ENCODE measurements around the gene MYL3.
"Not testable (repeated sequence)": the region's sequence is repeated elsewhere in the genome, so short reads cannot be mapped to it uniquely, and the experiment has no call there.

Gene MYL3

DNA sequence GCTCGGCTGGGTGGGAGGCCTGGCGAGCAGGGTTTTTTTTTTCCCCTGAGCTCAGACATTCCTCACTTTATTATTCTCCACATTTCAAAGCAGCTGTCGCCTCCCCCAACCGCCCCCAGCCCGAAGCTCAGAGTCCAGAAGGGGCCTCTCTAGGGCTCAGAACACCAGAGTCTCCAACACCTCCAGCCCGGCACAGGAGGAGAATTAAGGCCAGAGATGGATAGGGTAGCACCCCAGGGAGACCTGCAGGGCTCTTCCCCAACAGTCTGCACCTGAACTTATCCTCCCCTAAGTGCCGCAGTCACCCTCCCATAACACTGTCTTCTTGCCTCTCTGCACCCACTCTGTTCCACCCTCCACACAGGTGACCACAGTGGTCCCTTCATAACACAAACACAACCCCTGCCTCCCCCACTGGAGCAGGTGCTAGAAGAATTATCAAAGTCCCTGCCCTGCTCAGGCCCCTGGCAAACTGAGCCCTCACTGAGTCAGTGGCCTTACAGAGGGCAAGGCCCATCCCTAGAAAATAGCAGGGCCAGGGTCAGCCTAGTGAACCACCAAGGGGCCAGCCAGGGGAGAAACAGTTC is 14.1 kb downstream of the MYL3 start:
- DNase-seq: no peak

DNA sequence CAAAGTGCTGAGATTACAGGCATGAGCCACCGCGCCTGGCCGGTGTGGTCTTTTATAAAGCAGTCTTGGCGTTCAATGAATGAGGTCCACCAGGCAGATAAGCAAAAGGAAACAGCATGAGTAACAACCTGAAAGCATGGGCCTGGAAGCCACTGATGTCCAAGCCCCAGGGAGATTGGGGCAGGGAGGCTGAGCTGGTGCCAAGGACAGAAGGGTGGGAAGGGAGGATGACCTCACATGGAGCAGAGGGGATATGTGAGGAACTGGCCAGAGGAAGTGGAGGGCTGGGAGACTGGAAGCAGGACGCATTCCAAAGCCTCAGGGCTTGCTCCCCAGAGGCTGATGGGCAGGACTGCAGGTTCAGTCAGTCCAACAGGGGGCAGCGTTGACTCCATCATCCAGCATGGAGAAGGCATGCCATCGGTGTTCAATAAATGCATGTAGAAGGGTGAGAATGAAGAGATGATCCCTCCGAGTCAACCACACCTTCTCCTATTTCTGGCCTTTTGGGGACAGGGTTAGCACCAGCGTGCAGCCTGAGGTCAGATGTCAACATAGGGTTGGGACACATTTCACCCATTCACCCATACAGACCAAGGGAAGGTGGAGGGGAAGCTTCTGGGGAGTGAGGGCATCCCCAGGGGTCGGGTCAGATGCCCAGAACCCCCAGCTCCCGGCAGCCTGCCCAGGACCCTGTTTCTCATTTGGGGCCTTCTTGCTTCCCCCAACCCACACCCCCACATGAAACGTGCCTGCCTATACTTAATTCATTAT is 14.8 kb downstream of the MYL3 start:
- peak; percentile 40 for DNase-seq

- DNase-seq: no peak
Observed at GRCh38 chr3:46847744-46848143, 15.5 kb downstream of the MYL3 start.

GRCh38 chr3:46846624-46847542 is 16.4 kb downstream of the MYL3 start:
- no peak for DNase-seq

- DNase-seq: peak; percentile 88
Observed at GRCh38 chr3:46845860-46846623, 17.2 kb downstream of the MYL3 start.

DNA sequence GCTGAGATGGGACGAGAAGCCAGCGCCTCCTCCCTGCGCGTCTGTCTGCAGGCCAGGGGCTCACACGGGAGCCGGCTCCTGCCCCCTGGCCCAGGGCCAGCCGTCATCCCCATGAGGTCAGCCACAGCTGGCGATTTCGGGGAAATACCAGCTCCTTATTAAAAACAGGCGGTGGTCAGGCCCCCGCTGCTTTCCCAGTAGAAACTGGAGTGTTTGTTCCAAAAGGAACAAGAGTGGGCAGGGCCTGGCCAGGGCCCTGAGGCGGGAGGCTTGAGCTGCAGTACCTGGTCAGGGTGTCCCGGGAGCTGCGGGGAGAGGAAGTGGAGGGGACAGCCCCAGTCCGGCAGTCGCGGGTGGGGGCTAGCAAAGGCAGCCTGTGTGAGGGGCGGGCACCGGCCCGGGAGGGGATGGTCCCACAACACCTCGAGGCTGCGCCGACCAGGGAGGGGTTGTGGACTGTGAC is 17.8 kb downstream of the MYL3 start:
- peak; percentile 86 for DNase-seq

DNA sequence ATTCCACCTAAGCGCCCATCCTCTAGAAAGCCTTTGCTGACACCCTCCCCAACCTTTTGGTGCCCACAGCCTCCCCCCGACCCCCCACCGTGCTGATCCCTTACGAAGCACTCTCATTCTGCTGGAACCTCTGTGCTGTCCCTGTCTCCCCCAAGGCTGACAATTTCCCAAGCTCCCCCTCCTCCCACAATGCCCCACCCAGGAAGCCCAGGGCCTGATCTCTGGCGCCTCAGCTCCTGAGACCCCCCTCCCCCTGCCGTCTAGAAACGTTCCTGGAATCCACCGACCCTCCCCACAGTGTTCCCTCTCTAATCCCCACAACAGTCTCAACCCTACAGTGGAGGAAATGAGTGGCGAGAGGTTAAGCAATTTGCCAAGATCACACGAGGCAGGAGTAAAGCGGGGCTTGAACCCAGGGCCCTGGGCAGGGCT is 18.3 kb downstream of the MYL3 start:
- no peak for DNase-seq

DNA sequence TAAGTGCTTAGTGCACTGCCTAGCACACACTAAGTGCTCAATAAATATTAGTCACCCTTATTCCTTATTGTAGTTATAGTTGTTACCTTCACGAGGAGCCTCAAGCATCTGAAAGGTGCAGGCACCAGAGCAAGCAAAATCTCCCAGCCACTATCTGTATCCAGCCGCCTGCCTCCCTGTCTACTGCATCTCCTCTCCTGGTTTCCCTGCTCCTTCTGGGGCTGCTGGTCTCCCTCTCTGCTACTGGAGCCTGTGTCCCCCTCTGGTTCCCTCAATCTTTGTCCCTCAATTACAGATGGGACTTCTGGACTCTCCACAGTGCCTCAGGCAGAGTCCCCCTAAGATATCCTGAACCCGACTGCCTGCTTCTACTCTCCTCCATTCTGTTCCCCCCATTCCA is 18.8 kb downstream of the MYL3 start:
- DNase-seq: no peak

GRCh38 chr3:46843508-46843907 is 19.7 kb downstream of the MYL3 start:
- DNase-seq: no peak

DNA sequence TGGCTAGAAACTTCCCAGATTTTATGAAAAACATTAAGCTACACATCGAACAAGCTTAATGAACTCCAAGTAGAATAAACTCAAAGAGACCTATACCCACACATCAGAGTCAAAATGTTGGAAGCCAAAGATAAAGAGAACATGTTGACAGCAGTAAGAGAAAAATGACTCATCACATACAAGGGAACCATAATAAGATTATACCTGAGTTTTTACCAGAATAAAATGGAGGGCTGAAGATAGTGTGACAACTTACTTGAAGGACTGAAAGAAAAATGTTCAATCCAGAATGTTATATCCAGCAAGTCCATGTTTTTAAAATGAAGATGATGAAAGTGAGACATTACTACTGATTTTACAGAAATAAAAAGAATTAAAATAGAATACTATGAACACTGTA is 22.8 kb downstream of the MYL3 start:
- no peak for DNase-seq

- DNase-seq: no peak
Observed at GRCh38 chr3:46838301-46838700, 24.9 kb downstream of the MYL3 start.

- no peak for DNase-seq
Observed at GRCh38 chr3:46835491-46835890, 27.8 kb downstream of the MYL3 start.

DNA sequence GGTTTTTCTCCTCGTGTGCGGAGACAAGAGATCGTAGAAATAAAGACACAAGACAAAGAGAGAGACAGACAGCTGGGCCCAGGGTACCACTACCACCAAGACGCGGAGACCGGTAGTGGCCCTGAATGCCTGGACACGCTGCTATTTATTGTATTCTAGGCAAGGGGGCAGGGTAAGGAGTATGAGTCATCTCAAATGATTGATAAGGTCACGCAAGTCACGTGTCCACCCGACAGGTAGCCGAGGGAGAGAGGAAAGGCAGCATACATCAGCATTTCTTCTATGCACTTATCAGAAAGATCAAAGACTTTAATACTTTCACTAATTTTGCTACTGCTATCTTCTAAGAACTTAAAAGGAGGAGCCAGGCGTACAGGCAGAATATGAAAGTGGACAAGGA is 28.2 kb downstream of the MYL3 start:
- DNase-seq: no peak

DNA sequence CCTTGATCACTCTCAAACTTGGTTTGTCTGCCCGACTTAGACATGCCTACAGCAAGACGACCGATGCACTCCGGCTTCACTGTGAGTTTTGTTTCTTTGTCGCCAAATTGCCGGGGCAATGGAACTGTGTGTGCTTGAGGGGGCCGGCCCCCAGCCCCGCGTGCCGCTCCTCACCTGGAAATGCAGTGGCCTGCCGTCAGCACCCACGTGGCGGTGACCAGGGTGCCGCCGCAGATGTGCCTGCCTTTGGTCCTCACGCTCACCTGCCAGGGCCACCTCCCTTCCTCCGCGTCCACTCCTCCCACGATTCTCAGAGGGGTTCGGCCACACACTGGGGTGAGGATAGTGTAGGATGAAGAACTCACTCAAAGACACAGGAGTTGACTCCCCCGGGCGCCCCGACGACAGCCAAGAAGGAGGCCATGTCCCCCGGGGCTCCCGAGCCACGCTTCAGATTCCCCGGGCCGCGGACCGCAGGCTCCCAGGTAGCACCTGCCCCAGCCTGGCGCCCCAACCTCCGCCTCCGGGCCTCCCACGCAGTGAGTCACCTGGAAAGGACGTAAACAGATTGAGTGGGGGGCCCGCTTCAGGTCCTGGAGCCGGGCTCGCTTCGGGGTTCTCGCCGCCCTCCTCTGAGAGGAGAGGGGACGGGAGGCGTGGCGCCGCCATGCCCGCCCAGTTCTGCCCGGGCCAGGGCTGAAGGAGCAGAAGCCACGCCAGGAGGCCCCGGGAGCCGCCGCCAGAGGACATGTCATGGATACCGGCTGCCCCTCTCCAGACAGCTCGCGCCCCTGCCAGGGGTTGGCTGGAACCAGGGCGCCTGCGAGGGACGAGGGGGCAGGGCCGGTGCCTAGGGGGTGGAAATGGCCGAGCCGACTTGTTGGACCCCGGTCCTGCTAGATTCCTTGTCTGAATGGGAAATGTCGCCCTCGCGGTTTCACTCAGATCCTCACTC is 29.6 kb downstream of the MYL3 start:
- no peak for DNase-seq

DNA sequence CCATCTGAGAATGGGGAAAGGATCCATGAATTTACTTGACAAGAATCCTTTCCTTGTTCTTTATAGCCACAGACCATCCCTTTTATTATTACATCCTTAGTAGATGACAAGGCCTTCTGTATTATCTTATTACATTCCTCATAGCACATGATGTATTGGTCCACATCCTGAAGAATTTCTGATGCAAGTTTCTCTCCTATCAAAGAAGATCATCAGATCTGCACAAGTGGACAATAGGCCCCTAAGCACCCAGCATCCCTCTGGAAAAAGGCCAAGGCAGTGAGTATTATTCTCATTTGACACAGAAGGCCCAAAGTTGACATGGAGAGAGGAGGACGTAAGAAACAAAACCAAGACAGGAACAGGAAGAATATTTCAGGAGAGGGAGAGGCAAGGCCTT is 31.4 kb downstream of the MYL3 start:
- DNase-seq: no peak

- DNase-seq: no peak
Observed at GRCh38 chr3:46831316-46831715, 31.9 kb downstream of the MYL3 start.

DNA sequence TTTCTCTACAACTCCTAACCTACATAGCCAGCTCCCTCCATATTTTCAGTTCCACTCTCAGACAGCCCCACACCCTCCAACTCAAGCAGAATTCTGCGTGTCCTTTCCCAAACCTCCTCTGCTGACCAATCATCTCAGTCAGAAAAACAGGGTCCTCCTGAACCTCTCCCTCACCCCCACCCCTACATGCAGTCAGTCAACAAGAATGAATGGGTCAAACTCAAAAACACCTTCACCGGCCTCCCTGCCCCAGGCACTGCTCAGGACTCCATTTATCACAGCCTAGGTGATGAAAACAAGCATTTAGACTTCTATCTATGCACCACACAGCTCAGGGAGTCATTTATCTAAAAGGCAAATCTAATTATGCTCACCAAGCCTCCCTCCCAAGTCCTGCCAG is 32.4 kb downstream of the MYL3 start:
- no peak for DNase-seq

DNA sequence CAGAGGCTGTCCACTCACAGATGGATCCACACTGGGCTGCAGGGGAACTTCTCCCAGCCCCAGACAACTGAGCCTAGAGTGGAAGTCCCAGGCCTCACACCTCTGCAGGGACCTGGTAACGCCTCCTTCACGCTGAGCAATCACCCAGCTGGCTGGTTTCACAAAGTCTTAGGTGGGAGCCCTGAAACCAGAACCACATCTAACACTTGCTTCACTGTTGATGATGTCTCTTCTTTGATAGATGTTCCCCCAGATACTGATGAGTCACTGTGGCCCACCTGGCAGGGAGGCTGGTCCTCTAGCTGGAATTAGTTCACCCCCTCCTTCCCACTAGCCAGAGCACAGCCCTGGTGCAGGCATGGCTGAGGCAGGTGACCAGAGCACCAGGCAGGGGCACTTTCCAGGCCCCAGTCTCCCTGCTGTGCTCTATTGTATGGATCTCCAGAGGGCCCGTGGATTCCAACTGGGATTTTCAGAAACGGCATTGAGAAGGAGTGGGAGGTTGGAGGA is 33.5 kb downstream of the MYL3 start:
- DNase-seq: no peak

DNA sequence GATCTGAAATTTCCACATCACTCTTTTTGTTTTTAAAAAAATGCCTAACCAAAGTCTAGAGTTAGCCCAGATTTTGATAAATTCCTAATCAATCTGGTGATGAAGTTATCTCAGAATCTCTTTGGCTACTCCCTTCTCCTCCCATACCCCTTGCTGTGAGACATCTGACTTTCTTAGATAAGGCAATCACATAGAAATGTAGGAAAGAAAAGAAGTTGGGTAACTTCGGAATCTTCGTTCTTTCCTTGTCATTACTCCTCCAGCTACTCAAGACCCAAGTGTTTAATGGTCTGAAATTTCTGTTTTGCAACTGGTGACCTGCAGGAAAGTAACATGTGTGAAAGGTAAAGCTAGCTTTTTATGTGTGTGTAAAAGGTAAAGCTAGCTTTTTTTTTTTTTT is 37.8 kb downstream of the MYL3 start:
- DNase-seq: no peak

DNA sequence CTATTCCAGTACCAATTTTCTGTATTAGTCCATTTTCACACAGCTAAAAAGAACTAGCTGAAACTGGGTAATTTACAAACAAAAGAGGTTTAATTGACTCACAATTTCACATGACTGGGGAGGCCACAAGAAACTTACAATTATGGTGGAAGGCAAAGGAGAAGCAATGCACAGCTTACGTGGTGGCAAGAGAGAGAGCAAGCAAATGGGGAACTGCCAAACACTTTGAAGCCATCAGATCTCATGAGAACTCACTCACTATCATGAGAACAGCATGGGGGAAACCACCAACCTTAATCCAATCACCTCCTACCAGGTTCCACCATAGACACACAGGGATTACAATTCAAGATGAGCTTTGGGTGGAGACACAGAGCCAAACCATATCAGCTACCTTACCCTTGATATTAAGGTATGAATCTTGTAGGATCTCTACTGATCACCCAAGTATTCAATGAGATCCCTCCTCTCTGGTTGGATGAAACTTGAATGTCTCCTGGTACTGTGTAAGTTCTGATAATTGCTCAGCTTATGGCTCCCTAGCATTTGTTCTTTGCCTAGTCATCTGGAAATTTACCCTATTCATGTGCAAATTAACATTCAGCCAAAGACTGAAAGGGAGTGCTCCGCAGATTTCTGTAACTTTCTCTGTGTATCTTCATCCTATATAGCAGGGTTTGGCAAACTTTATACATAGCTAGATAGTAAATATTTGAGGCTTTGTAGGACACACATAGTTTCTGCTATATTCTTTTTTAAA is 38.9 kb downstream of the MYL3 start:
- no peak for DNase-seq

GRCh38 chr3:46823314-46823713 is 39.9 kb downstream of the MYL3 start:
- not testable (repeated sequence) for DNase-seq
